Stomach (tissue), 4 donors: ENCODE results near the gene TTBK2.

Experiments used
- CTCF ChIP-seq, 7 experiments: fragments of 450-650 bp in 4 of 7; fragments of 200-600 bp in 3 of 7; sonication (generic) in 3 of 7; IDR thresholded peaks; one replicate each; pipeline ENCODE4 v1.5.1; 2016 to 2019; ENCODE audit warnings: antibody characterized with exemption in 7 of 7, control low read depth in 2 of 7, mild to moderate bottlenecking in 1 of 7
- EP300 ChIP-seq: sonication (generic); formaldehyde crosslinking; IDR thresholded peaks from one replicate; pipeline ENCODE4 v1.6.1; 2017; ENCODE audit warnings: antibody characterized with exemption
- POLR2AphosphoS5 ChIP-seq, 3 donors: sonication (generic); formaldehyde crosslinking; IDR thresholded peaks; one replicate each; pipeline ENCODE4 v1.6.1; 2016; ENCODE audit warnings: antibody characterized with exemption in 3 of 3

GRCh38 chr15:42826251-42826890, 94.2 kb downstream of the TTBK2 start:
- no peak for TF ChIP-seq POLR2AphosphoS5 (IDR thresholded peaks at IDR 0.05)
- TF ChIP-seq CTCF (IDR thresholded peaks at IDR 0.05), result no peak
- no peak for TF ChIP-seq EP300
